OCI-LY3 (cell line): ENCODE measurements around the gene CLGN.

Source experiments
- EZH2phosphoT487 ChIP-seq: fragments of 200-600 bp; shearing (Covaris generic); IDR thresholded peaks from 2 replicates; pipeline ENCODE4 v1.6.1; 2018; ENCODE audit warnings: antibody characterized with exemption, mixed run types, low read depth
- TF ChIP-seq, protein P1 (sequence below): fragments of 200-600, 300-600 bp; sonication (generic); IDR thresholded peaks from 2 replicates; pipeline ENCODE4 v1.5.1; 2014; ENCODE audit warnings: antibody characterized with exemption, low read length, low read depth

DNA sequence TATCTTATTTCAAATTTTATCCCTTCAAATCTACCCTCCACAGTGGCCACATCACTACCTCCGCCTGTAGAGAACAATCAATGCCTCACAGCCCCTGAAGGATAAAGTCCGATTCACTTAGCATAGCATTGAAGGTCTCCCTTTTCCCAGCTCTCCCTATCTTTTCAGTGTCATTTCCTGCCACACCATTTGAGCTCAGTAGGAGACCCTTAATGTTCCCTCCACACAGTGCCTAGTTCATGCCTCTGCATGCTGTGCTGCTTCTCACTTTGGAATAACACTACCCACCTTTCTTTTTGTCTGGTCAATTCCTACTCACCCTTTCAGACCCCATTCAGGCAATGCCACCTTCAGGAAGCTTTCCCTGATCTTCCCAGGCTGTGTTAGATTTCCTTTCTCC, 77.6 kb downstream of the CLGN start:
- no peak for TF ChIP-seq EZH2phosphoT487
- TF ChIP-seq, protein P1, sequence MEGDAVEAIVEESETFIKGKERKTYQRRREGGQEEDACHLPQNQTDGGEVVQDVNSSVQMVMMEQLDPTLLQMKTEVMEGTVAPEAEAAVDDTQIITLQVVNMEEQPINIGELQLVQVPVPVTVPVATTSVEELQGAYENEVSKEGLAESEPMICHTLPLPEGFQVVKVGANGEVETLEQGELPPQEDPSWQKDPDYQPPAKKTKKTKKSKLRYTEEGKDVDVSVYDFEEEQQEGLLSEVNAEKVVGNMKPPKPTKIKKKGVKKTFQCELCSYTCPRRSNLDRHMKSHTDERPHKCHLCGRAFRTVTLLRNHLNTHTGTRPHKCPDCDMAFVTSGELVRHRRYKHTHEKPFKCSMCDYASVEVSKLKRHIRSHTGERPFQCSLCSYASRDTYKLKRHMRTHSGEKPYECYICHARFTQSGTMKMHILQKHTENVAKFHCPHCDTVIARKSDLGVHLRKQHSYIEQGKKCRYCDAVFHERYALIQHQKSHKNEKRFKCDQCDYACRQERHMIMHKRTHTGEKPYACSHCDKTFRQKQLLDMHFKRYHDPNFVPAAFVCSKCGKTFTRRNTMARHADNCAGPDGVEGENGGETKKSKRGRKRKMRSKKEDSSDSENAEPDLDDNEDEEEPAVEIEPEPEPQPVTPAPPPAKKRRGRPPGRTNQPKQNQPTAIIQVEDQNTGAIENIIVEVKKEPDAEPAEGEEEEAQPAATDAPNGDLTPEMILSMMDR, result no peak
